ENCODE measurements around the gene SPCS3.
A peak's percentile ranks its signal among the peaks of the same experiment; 100 is the strongest.

The SPCS3 gene

GRCh38 chr4:176350671-176351070 lies 30.9 kb downstream of the SPCS3 start:
- peak; percentile 49 for DNase-seq (ENCODE audit: low spot score)

GRCh38 chr4:176354884-176355283 lies 35.1 kb downstream of the SPCS3 start:
- no peak for DNase-seq (ENCODE audit: low spot score)

- no peak for DNase-seq (ENCODE audit: low spot score)
These were observed 37.8 kb downstream of the SPCS3 start for GRCh38 chr4:176357359-176358082.

- DNase-seq (ENCODE audit: low spot score): no peak
These were observed 38.3 kb downstream of the SPCS3 start for GRCh38 chr4:176358083-176358469.

GRCh38 chr4:176359590-176359989 lies 39.8 kb downstream of the SPCS3 start:
- no peak for DNase-seq (ENCODE audit: low spot score)

GRCh38 chr4:176360446-176360845 lies 40.7 kb downstream of the SPCS3 start:
- no peak for DNase-seq (ENCODE audit: low spot score)

GRCh38 chr4:176363072-176363471 lies 43.3 kb downstream of the SPCS3 start:
- DNase-seq (ENCODE audit: low spot score): no peak

- DNase-seq (ENCODE audit: low spot score): no peak
These were observed 48.2 kb downstream of the SPCS3 start for GRCh38 chr4:176367771-176368465.

GRCh38 chr4:176376032-176376614 lies 56.4 kb downstream of the SPCS3 start:
- DNase-seq (ENCODE audit: low spot score): peak; percentile 41

GRCh38 chr4:176377780-176378179 lies 58.0 kb downstream of the SPCS3 start:
- DNase-seq (ENCODE audit: low spot score): peak; percentile 43

- no peak for DNase-seq (ENCODE audit: low spot score)
These were observed 60.8 kb downstream of the SPCS3 start for GRCh38 chr4:176380352-176381157.
